HK-2 (cell line): ENCODE measurements around the gene DHX8.

Experiments used
- DNase-seq: peaks from one replicate; pipeline ENCODE4 v3.0.0-alpha.2; 2018; ENCODE audit not compliant: unreplicated experiment

The DHX8 gene

DNA sequence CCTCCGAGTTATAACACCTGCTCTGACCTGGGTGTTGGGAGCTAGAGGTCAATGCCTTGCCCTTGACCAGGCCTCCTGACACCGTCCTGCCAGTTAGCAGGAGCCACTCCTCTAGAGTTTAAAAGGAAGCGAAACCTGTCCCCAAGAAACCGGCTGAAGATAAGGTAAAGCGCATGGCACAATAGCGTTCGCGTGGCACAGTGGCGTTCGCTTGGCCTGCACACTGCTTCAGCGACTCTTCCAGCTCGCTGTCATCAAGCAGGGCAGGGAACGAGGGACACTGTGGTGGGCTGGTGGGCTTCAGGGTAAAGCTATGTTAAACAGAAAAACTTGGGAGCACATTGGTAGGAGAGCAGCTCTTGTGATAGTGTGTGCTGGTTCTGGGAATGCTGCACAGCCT is 90.6 kb downstream of the DHX8 start:
- no peak for DNase-seq

DNA sequence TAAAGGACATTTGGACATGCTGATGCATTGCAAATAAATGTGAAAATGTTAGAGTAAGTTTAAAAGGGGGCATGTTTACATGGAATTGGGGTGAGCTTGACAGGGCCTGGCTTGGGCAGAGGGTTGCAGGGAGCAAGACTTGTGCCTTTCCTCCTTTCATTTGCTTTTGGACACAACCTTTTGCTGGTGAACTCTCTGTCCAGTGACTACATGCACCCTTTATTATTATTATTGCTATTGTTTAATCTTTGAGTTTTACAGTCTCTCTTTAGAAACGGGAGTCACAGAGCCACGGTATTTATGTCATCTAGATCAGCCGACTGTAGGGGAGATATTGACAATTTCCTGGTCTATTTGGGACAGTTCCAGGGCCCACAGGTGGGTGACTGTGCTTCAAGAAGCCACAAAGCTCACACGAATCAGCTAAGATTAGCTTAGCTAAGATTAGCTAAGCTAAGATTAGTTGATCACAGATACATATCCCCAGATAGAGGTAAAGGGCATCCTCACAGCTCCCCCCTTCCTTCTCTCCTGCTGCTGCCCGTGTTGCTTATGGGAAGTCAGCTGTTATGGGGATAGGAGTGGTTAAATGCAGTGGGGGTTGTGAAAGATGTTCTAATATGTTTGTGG is 91.2 kb downstream of the DHX8 start:
- DNase-seq, result no peak
